ENCODE results near the gene NASP. TPM values are rescaled to one million over a fixed set of nuclear protein-coding genes. Genes with fewer than 3 reads are reported as not detected.

Gene NASP
- total RNA-seq, 2 experiments from 2014 or later: 233 to 235 TPM

DNA sequence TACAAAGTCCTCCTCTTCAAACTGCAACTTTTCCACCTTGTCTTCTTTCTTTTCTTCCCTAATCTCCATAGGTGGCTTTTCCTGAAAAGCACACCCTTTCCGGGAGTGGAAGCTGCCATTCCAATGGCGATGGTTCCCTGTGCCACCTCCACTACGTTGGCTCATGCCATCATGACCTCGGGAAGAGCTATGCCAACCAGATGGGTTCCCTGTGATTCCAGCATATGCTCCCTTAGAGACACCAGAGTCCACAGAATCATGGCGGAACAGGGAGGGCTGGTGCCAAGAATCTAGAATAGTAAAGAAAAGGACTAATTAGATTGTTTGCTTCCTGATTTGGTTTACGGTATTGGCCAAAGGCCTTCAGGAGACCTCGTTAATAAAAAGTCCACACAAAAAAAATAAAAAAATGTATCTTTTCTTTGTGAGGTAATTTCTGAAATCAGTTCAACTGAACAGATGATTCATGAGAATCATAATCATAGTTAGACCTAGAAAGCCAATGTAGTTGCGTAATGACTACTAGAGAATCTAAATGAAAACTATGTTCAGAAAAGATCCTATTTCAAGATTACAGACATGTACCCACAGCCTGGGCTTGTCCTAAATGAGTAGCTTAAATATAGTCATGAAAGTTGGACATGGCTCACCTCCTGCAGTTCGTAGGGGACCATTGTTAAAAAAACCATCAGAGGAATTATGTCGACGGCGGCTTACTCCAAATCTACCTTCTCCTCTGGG lies 70.9 kb downstream of the NASP start:
- peak overlapping the region; percentile 20 for H3K4me3 Mint-ChIP-seq
- peaks cover 46% of the 10 kb centered on the region for H3K36me3 Mint-ChIP-seq
- H3K27me3 Mint-ChIP-seq: no peaks in the 10 kb centered on the region
- DNase-seq: peak; percentile 34
- intact Hi-C loops (cut with micrococcal nuclease): loop anchor here (1.0 to 5.0 kb wide), 2 partner anchors 32 to 42 kb away; partner anchors contain the start of gene GPBP1L1
- no peaks in the 10 kb centered on the region for H3K9me3 Mint-ChIP-seq
- ChIA-PET CTCF (interaction anchor here (0.6 to 2.0 kb wide), 5 partner anchors 23 to 110 kb away, joined by 3 to 13 read pairs (median 3); partner anchors contain the start of gene GPBP1L1), POLR2A (interaction anchor here (0.6 to 2.1 kb wide), 5 partner anchors 25 to 133 kb away, joined by 3 to 16 read pairs (median 4); partner anchors contain the start of genes GPBP1L1, PRDX1 and TMEM69)
- peak overlapping the region; percentile 61 for H3K27ac Mint-ChIP-seq
- H3K4me1 Mint-ChIP-seq (ENCODE audit: low read depth): peaks cover 22% of the 10 kb centered on the region

GRCh38 chr1:45656573-45657226 lies 72.9 kb downstream of the NASP start:
- POLR2A ChIA-PET: interaction anchor here (1.1 to 2.1 kb wide), 2 partner anchors 30 to 135 kb away, joined by 7 to 16 read pairs; partner anchors contain the start of genes GPBP1L1 and PRDX1
- no peak overlapping the region for H3K4me3 Mint-ChIP-seq

DNA sequence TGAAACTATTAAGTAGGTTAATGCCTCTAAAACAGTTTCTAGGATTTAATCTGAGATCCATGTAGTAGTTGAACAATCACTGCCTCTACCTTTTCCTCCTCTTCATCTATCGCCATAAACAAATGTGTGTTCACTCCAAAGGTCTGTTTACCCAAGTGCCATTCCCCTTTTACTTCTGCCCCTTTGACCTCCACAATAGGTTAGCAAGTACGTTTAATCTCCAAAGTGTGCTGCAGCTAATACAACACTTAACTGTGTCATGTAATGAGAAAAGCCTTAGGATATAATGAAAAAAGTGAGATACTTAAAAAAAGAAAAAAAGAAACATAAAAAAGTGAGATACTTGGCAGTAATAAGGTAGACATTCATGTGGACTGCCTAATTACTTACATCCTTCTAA lies 74.3 kb downstream of the NASP start:
- H3K4me1 Mint-ChIP-seq (ENCODE audit: low read depth): peaks cover 30% of the 10 kb centered on the region
- ChIA-PET CTCF (interaction anchor here (0.9 kb wide), 1 partner anchor 566 kb away, joined by 3 read pairs; no protein-coding TSS in a partner anchor), POLR2A (no interaction called here)
- intact Hi-C loops (cut with micrococcal nuclease): no loop called here
- no peak overlapping the region for H3K4me3 Mint-ChIP-seq
- no peak overlapping the region for H3K27ac Mint-ChIP-seq
- no peak for DNase-seq
- no peaks in the 10 kb centered on the region for H3K27me3 Mint-ChIP-seq
- peaks cover 42% of the 10 kb centered on the region for H3K36me3 Mint-ChIP-seq
- no peaks in the 10 kb centered on the region for H3K9me3 Mint-ChIP-seq

More at GRCh38 chr1:45656573-45657226, 72.9 kb downstream of the NASP start:
- intact Hi-C loops (cut with micrococcal nuclease): no loop called here
- Mint-ChIP-seq H3K4me1 (ENCODE audit: low read depth) (peaks cover 22% of the 10 kb centered on the region), H3K27ac (no peak overlapping the region), H3K9me3 (no peaks in the 10 kb centered on the region), H3K36me3 (peaks cover 48% of the 10 kb centered on the region), H3K27me3 (no peaks in the 10 kb centered on the region)
- CTCF ChIA-PET: interaction anchor here (2.0 kb wide), 1 partner anchor 29 kb away, joined by 13 read pairs; the partner anchor contains the start of gene GPBP1L1
- DNase-seq: no peak

- no peaks in the 10 kb centered on the region for H3K27me3 Mint-ChIP-seq
- intact Hi-C loops (cut with micrococcal nuclease): no loop called here
- no peaks in the 10 kb centered on the region for H3K9me3 Mint-ChIP-seq
- ChIA-PET POLR2A (no interaction called here), CTCF (interaction anchor here (1.0 kb wide), 1 partner anchor 514 kb away, joined by 3 read pairs; no protein-coding TSS in a partner anchor)
- no peak for DNase-seq
- H3K27ac Mint-ChIP-seq: no peak overlapping the region
- H3K4me3 Mint-ChIP-seq: no peak overlapping the region
- peaks cover 34% of the 10 kb centered on the region for H3K4me1 Mint-ChIP-seq (ENCODE audit: low read depth)
- H3K36me3 Mint-ChIP-seq: peaks cover 44% of the 10 kb centered on the region
Measured at GRCh38 chr1:45659222-45659621, 75.4 kb downstream of the NASP start.

GRCh38 chr1:45660336-45660735 lies 76.5 kb downstream of the NASP start:
- ChIA-PET POLR2A (no interaction called here), CTCF (no interaction called here)
- H3K27me3 Mint-ChIP-seq: no peaks in the 10 kb centered on the region
- H3K4me3 Mint-ChIP-seq: no peak overlapping the region
- H3K9me3 Mint-ChIP-seq: no peaks in the 10 kb centered on the region
- intact Hi-C loops (cut with micrococcal nuclease): no loop called here
- peaks cover 26% of the 10 kb centered on the region for H3K4me1 Mint-ChIP-seq (ENCODE audit: low read depth)
- H3K27ac Mint-ChIP-seq: no peak overlapping the region
- peaks cover 35% of the 10 kb centered on the region for H3K36me3 Mint-ChIP-seq
- DNase-seq: no peak

- ChIA-PET POLR2A (no interaction called here), CTCF (no interaction called here)
- intact Hi-C loops (cut with micrococcal nuclease): no loop called here
- peaks cover 7% of the 10 kb centered on the region for H3K36me3 Mint-ChIP-seq
- peaks cover 50% of the 10 kb centered on the region for H3K4me1 Mint-ChIP-seq (ENCODE audit: low read depth)
- H3K27ac Mint-ChIP-seq: no peak overlapping the region
- no peaks in the 10 kb centered on the region for H3K9me3 Mint-ChIP-seq
- H3K4me3 Mint-ChIP-seq: no peak overlapping the region
- no peaks in the 10 kb centered on the region for H3K27me3 Mint-ChIP-seq
- no peak for DNase-seq
Measured at GRCh38 chr1:45666836-45667235, 83.0 kb downstream of the NASP start.

- no peak overlapping the region for H3K27ac Mint-ChIP-seq
- no peak overlapping the region for H3K4me3 Mint-ChIP-seq
- DNase-seq: no peak
- peaks cover 51% of the 10 kb centered on the region for H3K4me1 Mint-ChIP-seq (ENCODE audit: low read depth)
- ChIA-PET POLR2A (no interaction called here), CTCF (no interaction called here)
- H3K36me3 Mint-ChIP-seq: peaks cover 7% of the 10 kb centered on the region
- no peaks in the 10 kb centered on the region for H3K9me3 Mint-ChIP-seq
- intact Hi-C loops (cut with micrococcal nuclease): no loop called here
- H3K27me3 Mint-ChIP-seq: no peaks in the 10 kb centered on the region
Measured at GRCh38 chr1:45667321-45668111, 83.7 kb downstream of the NASP start.

Other genes starting within 250 kb of the NASP start
- gene TOE1, start 243.9 kb upstream of the NASP start, total RNA-seq: 10 to 100 TPM; 22.8 to 23.1 TPM
- 10 to 100 TPM; 49.2 to 51.8 TPM for gene MUTYH, start 243.6 kb upstream of the NASP start, total RNA-seq
- gene TESK2, start 92.9 kb upstream of the NASP start, total RNA-seq: 1 to 10 TPM; 4.6 to 6.0 TPM
- 1 to 10 TPM; 5.1 to 5.7 TPM for gene CCDC163, start 84.0 kb upstream of the NASP start, total RNA-seq
- 1 to 10 TPM; 6.0 to 6.2 TPM for gene MMACHC, start 83.7 kb upstream of the NASP start, total RNA-seq
- 100 to 1,000 TPM; 479 to 481 TPM for gene PRDX1, start 62.2 kb upstream of the NASP start, total RNA-seq
- gene AKR1A1, start 33.2 kb upstream of the NASP start, total RNA-seq: 100 to 1,000 TPM; 184 TPM
- 1 to 10 TPM; 1.1 to 1.3 TPM for gene CCDC17, start 40.0 kb downstream of the NASP start, total RNA-seq
- gene GPBP1L1, start 102.5 kb downstream of the NASP start, total RNA-seq: 100 to 1,000 TPM; 106 TPM
- gene TMEM69, start 104.1 kb downstream of the NASP start, total RNA-seq: 10 to 100 TPM; 34.0 to 34.5 TPM
- 10 to 100 TPM; 21.4 to 22.9 TPM for gene IPP, start 166.6 kb downstream of the NASP start, total RNA-seq
- gene MAST2, start 219.6 kb downstream of the NASP start, total RNA-seq: 10 to 100 TPM; 25.1 to 26.6 TPM